ENCODE measurements around the gene MDP1. TPM values are rescaled to one million over a fixed set of nuclear protein-coding genes. Genes with fewer than 3 reads are reported as not detected.
"Not testable (repeated sequence)": the region's sequence is repeated elsewhere in the genome, so short reads cannot be mapped to it uniquely, and the experiment has no call there.

MDP1 gene
- total RNA-seq, 4 donors from 2014 or later: 6.9 to 17.1 (median 11.4) TPM

- ATAC-seq: no peak
- WGBS, 2 donors (ENCODE audit: low coverage in 1 of 2): 41 to 57% methylated on average over 1 of the region's 1 CpG
- H3K4me3 ChIP-seq: no peak overlapping the region
- no peaks in the 10 kb centered on the region for H3K27me3 ChIP-seq
- peaks cover 4 to 34% (median 18%) of the 10 kb centered on the region in 3 donors for H3K4me1 ChIP-seq
- H3K27ac ChIP-seq: no peak overlapping the region
- H3K9me3 ChIP-seq: no peaks in the 10 kb centered on the region
- TF ChIP-seq POLR2A (IDR thresholded peaks at IDR 0.05): no peak
- TF ChIP-seq, protein P1, sequence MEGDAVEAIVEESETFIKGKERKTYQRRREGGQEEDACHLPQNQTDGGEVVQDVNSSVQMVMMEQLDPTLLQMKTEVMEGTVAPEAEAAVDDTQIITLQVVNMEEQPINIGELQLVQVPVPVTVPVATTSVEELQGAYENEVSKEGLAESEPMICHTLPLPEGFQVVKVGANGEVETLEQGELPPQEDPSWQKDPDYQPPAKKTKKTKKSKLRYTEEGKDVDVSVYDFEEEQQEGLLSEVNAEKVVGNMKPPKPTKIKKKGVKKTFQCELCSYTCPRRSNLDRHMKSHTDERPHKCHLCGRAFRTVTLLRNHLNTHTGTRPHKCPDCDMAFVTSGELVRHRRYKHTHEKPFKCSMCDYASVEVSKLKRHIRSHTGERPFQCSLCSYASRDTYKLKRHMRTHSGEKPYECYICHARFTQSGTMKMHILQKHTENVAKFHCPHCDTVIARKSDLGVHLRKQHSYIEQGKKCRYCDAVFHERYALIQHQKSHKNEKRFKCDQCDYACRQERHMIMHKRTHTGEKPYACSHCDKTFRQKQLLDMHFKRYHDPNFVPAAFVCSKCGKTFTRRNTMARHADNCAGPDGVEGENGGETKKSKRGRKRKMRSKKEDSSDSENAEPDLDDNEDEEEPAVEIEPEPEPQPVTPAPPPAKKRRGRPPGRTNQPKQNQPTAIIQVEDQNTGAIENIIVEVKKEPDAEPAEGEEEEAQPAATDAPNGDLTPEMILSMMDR (IDR thresholded peaks at IDR 0.05): no peak
- TF ChIP-seq POLR2AphosphoS5 (IDR thresholded peaks at IDR 0.05): no peak
- TF ChIP-seq EP300 (IDR thresholded peaks at IDR 0.05): no peak
- H3K36me3 ChIP-seq: peaks cover 0 to 26% of the 10 kb centered on the region in 2 donors
These were observed 13.0 kb upstream of the MDP1 start for GRCh38 chr14:24228902-24229301.

- no peaks in the 10 kb centered on the region for H3K9me3 ChIP-seq
- no peak overlapping the region for H3K27ac ChIP-seq
- H3K4me3 ChIP-seq: no peak overlapping the region
- no peaks in the 10 kb centered on the region for H3K27me3 ChIP-seq
- no peak for ATAC-seq
- H3K36me3 ChIP-seq: peaks cover 0 to 26% of the 10 kb centered on the region in 2 donors
- TF ChIP-seq POLR2AphosphoS5 (IDR thresholded peaks at IDR 0.05) (no peak), EP300 (IDR thresholded peaks at IDR 0.05) (no peak), POLR2A (IDR thresholded peaks at IDR 0.05) (no peak)
- TF ChIP-seq, protein P1 (IDR thresholded peaks at IDR 0.05): no peak
- peaks cover 0 to 19% (median 9%) of the 10 kb centered on the region in 3 donors for H3K4me1 ChIP-seq
- WGBS, 2 donors (ENCODE audit: low coverage in 1 of 2): 40 to 81% methylated on average over 1 of the region's 1 CpG
These were observed 10.6 kb upstream of the MDP1 start for GRCh38 chr14:24226473-24226872.

GRCh38 chr14:24224618-24225071 lies 8.8 kb upstream of the MDP1 start:
- H3K9me3 ChIP-seq: no peaks in the 10 kb centered on the region
- H3K4me1 ChIP-seq: peaks cover 0 to 9% (median 0%) of the 10 kb centered on the region in 3 donors
- H3K27me3 ChIP-seq: no peaks in the 10 kb centered on the region
- H3K4me3 ChIP-seq: no peak overlapping the region
- ATAC-seq: no peak
- peak overlapping the region in 1 of 4 donors; percentile 6 for H3K27ac ChIP-seq
- 77 to 85% methylated on average over 5 to 6 of the region's 7 CpGs for WGBS, 2 donors (ENCODE audit: low coverage in 1 of 2)
- H3K36me3 ChIP-seq: peaks cover 0 to 26% of the 10 kb centered on the region in 2 donors
- TF ChIP-seq POLR2A (IDR thresholded peaks at IDR 0.05) (no peak), POLR2AphosphoS5 (IDR thresholded peaks at IDR 0.05) (no peak), EP300 (IDR thresholded peaks at IDR 0.05) (no peak)
- TF ChIP-seq, protein P1 (IDR thresholded peaks at IDR 0.05): no peak

DNA sequence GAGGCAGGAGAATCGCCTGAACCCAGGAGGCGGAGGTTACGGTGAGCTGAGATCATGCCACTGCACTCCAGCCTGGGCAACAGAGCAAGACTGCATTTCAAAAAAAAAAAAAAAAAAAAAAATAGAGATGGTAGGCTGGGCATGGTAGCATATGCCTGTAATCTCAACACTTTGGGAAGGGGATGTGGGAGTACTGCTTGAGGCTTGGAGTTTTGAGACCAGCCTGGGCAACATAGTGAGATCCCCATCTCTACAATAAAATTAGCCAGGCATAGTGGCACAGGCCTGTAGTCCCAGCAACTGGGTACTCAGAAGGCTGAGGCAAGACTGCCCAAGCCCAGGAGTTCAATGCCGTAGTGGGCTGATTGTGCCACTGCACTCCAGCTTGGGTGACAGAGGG lies 7.1 kb upstream of the MDP1 start:
- peaks cover 0 to 18% of the 10 kb centered on the region in 2 donors for H3K36me3 ChIP-seq
- H3K4me1 ChIP-seq, H3K27ac ChIP-seq, H3K27me3 ChIP-seq, H3K9me3 ChIP-seq, ATAC-seq, H3K4me3 ChIP-seq: not testable (repeated sequence)
- 80 to 100% methylated on average over 1 to 3 of the region's 4 CpGs for WGBS, 2 donors (ENCODE audit: low coverage in 1 of 2)

DNA sequence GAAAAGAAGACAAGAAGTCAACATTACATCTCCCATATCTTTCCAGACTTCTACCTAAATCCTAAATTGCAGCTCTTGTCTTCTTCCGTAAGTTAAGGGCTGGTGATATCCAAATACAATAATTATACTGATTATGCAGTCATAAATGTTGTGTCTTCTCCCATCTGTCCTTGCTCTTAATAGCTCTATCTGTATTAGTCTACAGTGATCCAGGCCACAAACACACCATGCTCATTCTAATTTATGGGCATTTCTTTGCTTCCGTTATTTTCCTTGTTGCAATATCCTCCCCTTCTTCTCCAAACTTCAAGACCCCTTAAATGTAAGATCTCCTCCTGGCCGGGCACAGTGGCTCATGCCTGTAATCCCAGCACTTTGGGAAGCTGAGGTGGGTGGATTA lies 3.7 kb upstream of the MDP1 start:
- no peak for ATAC-seq
- no peaks in the 10 kb centered on the region for H3K27me3 ChIP-seq
- TF ChIP-seq, protein P1 (IDR thresholded peaks at IDR 0.05): no peak
- TF ChIP-seq EP300 (IDR thresholded peaks at IDR 0.05) (no peak), POLR2A (IDR thresholded peaks at IDR 0.05) (no peak)
- peaks cover 0 to 11% of the 10 kb centered on the region in 2 donors for H3K36me3 ChIP-seq
- peaks cover 0 to 19% (median 8%) of the 10 kb centered on the region in 3 donors for H3K4me1 ChIP-seq
- no peak overlapping the region for H3K27ac ChIP-seq
- 0 to 54% methylated on average over 1 to 3 of the region's 3 CpGs for WGBS, 2 donors (ENCODE audit: low coverage in 1 of 2)
- no peaks in the 10 kb centered on the region for H3K9me3 ChIP-seq
- H3K4me3 ChIP-seq: no peak overlapping the region
